D341Med (cell line): Measurements from ENCODE around the gene GLIS1.

ENCODE experiments used
- DNase-seq: peaks from one replicate; pipeline ENCODE4 v3.0.0; 2012; ENCODE audit warnings: low spot score

GLIS1 gene

DNA sequence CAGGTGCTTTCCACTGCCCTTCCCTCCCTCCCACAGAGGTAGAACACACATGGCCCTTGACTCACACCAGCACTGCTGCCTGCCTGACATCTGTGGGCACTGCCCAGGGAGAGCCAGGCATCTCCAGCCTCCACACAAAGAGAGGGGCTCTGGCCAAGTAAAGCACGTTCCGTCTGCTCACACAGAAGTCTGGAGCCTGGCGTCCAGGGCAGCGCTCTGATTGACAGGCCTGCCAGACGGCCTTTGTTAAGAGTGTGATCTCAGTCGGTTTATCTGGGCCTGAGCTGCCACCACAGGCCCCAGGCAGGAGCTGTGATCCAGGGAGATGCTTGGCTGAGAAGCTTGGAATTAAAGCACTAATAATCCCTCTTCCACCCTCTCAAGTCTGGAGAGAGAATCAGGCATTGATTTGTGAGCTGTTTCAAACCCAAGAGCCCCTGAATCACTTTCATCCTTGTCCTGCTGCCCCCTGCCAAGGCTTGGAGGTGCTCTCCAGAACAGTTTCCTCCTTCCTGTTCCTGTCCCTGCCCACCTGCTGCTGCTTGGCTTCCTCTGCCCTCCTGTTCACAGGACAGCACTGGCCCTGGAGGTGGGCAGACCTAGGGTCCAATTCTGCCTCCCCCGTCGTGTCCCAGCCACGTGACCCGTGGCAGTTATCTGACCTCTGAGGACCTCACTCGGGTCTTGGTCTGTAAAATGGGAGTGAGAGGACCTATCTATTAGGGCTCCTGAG, 276.0 kb downstream of the GLIS1 start:
- no peak for DNase-seq

DNA sequence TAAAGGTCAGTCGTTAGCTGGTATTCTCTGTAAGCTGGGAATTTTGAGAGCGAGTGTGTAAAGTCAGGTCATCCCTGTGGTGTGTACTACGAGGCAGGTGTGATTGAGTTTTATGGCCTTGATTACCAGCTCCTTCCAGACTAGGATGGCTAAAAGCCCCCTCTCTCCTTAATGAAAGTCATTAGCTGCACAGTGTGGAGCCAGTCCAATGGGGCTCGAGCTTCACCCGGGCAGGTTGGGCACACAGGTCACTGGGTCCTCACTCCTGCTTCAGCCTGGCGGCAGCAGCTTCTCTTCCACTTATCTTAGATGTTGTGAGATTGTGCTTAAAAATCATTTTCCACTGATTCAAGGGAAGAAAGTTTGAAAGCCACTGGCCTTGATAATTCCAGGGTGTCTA, 276.8 kb downstream of the GLIS1 start:
- DNase-seq = no peak

DNA sequence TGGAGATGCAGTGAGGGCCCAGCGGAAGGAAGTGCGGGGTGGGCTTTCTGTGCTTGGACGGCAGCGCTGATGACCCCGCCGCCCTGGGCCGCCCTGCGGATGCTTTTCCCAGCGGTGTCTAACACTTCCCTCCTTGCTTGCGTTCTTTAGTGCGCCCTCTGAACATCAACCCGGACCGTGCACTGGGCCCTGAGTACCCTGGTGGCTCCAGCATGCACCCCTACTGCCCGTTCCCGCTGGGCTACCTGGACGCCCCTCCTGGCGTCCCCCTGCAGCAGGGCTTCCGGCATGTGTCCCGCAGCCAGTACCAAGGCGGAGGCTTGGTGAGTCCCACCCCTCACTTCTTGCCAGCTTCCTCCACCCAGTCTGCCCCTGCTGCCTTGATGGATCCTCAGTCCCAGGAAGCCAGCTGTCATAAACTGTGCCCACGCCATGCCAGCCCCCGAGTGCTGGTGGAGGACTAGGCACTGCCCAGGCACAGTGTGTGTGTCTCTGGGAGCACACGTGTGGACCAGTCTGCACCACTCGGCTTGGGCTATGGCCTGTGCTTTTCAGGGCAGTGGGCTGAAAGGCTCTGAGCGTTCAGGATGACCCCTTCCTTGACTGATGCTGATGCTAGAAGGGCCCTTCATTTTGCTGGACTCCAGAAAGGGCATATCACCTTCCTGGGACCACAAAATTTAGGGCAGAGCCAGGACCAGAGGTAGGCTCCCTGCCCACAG, 277.5 kb downstream of the GLIS1 start:
- no peak for DNase-seq

DNA sequence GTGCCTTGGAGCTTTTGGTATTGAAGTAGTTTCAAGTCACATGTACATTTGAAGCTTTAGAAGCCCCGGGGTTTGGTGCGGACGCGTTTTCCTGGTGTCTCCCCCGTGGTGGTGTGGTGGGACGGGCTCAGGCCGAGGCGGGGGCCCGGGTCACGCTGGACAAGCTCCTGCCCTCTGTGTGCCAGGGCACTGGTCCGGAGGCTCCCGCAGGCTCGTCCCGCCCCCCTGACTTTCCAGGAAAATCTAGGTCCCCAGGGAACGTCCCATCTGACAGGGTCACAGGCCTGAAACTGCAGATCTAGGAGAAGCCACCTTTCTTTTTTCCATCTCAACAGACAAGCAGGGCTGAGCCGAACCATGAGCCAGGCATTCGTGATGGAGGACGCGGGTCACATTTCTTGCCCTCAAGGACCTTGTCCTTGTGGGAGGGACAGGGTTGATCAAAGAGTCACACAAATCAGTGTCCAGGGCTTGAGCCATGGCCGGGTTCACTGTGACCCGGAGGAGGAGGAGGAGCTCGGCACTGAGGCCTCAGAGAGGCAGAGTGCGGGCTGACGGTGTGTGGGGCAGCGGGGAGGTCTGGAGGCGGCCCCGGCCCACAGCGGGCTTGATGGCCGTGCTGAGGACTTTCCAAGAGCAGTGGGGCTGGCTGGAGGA, 278.2 kb downstream of the GLIS1 start:
- no peak for DNase-seq

GRCh38 chr1:53460211-53460634, 278.7 kb downstream of the GLIS1 start:
- DNase-seq = no peak

DNA sequence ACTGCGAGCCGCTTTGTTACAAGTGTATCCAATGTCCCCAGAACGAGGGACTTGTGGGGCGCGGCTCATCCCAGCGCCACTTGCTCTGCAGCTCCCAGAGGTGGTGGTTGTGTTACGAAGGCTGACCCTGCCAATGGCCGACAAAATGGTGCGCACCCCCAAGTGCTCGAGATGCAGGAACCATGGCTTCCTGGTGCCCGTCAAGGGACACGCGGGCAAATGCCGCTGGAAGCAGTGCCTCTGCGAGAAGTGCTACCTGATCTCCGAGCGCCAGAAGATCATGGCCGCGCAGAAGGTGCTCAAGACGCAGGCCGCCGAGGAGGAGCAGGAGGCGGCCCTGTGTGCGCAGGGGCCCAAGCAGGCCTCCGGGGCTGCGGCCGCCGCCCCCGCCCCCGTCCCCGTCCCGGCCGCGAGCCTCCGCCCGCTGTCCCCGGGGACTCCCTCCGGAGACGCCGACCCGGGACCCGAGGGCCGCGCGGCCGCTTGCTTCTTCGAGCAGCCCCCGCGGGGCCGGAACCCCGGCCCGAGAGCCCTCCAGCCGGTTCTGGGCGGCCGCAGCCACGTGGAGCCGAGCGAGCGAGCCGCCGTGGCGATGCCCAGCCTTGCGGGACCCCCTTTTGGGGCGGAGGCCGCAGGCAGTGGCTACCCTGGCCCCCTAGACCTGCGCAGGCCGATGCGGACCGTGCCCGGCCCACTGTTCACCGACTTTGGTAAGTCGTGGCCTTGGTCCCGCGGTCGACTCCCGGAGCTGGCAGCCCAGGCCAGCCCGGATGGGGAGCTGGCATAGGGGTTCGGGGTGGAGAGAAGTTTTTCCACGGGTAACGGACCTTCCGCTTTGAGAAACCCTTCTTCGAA, 279.4 kb downstream of the GLIS1 start, which contains the start of gene DMRTB1:
TSS of gene DMRTB1 (plus strand) at position 79 of the 855 bp plus-strand sequence. CDS start at position 134, 55 bp downstream.
- no peak for DNase-seq

DNA sequence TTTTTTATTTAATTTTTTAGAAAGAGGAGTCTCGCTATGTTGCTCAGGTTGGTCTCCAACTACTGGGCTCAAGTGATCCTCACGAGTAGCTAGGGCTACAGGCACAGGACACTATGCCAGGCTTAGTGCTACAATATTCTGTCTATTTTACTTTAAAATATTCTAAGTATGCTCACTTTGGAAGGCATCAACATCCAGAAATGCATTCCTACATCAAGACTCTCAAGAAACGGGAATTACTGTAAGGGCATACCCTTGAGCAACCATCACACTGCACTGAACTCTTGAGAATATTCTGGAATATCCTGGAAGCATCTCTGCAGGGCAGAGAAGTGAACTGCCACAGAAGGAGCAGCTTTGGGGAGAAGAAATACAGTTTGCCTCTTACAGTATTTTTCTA, 280.3 kb downstream of the GLIS1 start:
- DNase-seq = no peak
